Measurements from ENCODE around the gene SLC15A1. TPM values are rescaled to one million over a fixed set of nuclear protein-coding genes. Genes with fewer than 3 reads are reported as not detected.

The SLC15A1 gene
- total RNA-seq, 2 experiments from 2014 or later, result not detected

DNA sequence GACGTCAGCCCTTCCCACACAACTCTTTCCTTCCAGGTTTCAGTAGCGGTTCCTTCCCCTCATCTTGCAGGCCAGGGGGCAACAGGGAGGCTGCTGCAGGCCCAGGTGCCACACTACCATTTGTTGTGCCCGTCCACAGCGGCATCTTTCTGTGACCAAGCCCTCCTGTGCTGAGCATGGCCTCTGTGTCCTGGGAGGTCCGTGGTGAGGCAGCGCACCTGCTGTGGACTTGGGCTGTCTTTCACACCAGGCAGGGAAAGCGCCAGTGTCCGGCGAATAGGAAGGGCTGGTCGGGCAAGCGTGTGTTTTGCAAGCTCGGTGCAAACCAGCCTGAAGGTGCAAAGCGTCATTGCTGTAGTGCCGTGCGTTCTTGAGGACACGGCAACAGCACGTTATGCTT lies 21.4 kb downstream of the SLC15A1 start:
- intact Hi-C loops (cut with DNase I, micrococcal nuclease), result no loop called here
- no peaks in the 10 kb centered on the region for H3K36me3 Mint-ChIP-seq (ENCODE audit: low read depth)
- ChIA-PET POLR2A (no interaction called here), CTCF (no interaction called here)
- no peaks in the 10 kb centered on the region for H3K4me1 Mint-ChIP-seq (ENCODE audit: low read depth)
- Histone ChIP-seq H3K27ac (ENCODE audit: low read depth in 1 of 2, low read length in 2 of 2) (no peak overlapping the region), H3K4me1 (ENCODE audit: insufficient read depth, low read length) (no peaks in the 10 kb centered on the region), H3K27me3 (ENCODE audit: control insufficient read depth in 1 of 2, insufficient read depth in 2 of 2, low read length in 2 of 2) (no peaks in the 10 kb centered on the region), H3K36me3 (ENCODE audit: insufficient read depth, low read length) (no peaks in the 10 kb centered on the region), H3K9me3 (ENCODE audit: control insufficient read depth in 1 of 2, insufficient read depth in 1 of 2, low read length in 2 of 2) (peaks cover 0 to 15% of the 10 kb centered on the region in 2 experiments), H3K4me3 (ENCODE audit: low read length) (no peak overlapping the region)
- ATAC-seq (ENCODE audit: poor library complexity) (no peak), DNase-seq (no peak)
- peaks cover 22% of the 10 kb centered on the region for H3K27me3 Mint-ChIP-seq
- peaks cover 2% of the 10 kb centered on the region for H3K9me3 Mint-ChIP-seq
- TF ChIP-seq, protein P1, sequence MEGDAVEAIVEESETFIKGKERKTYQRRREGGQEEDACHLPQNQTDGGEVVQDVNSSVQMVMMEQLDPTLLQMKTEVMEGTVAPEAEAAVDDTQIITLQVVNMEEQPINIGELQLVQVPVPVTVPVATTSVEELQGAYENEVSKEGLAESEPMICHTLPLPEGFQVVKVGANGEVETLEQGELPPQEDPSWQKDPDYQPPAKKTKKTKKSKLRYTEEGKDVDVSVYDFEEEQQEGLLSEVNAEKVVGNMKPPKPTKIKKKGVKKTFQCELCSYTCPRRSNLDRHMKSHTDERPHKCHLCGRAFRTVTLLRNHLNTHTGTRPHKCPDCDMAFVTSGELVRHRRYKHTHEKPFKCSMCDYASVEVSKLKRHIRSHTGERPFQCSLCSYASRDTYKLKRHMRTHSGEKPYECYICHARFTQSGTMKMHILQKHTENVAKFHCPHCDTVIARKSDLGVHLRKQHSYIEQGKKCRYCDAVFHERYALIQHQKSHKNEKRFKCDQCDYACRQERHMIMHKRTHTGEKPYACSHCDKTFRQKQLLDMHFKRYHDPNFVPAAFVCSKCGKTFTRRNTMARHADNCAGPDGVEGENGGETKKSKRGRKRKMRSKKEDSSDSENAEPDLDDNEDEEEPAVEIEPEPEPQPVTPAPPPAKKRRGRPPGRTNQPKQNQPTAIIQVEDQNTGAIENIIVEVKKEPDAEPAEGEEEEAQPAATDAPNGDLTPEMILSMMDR (IDR thresholded peaks at IDR 0.05), result no peak
- no peak overlapping the region for H3K4me3 Mint-ChIP-seq
- no peak overlapping the region for H3K27ac Mint-ChIP-seq

DNA sequence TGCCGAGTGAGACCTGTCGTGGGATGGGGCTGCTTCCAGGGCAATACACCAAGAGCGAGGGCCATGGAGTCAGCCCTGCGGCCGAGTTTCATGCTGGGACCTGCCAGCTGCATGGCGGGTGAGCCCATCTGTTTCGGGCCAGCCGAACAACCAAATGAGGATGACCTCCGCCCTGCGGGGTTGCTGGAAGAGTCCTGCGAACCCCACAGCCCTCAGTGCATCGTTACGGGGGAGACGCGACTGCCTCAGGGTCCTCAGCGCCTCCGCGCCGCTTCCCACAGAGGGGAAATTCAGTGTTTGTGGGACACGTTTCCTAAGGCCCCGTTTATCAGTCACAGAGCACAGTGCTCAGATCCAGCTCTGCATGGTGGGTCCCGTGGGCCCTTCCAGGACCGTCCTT lies 22.0 kb downstream of the SLC15A1 start:
- ATAC-seq (ENCODE audit: poor library complexity) (no peak), DNase-seq (no peak)
- peaks cover 0 to 15% of the 10 kb centered on the region in 2 experiments for H3K9me3 ChIP-seq (ENCODE audit: control insufficient read depth in 1 of 2, insufficient read depth in 1 of 2, low read length in 2 of 2)
- POLR2A ChIA-PET, result no interaction called here
- no peak overlapping the region for H3K27ac Mint-ChIP-seq
- peaks cover 18% of the 10 kb centered on the region for H3K27me3 Mint-ChIP-seq
- H3K9me3 Mint-ChIP-seq, result no peaks in the 10 kb centered on the region
- H3K27ac ChIP-seq (ENCODE audit: low read depth in 1 of 2, low read length in 2 of 2), result no peak overlapping the region
- H3K4me3 Mint-ChIP-seq, result no peak overlapping the region
- H3K4me1 ChIP-seq (ENCODE audit: insufficient read depth, low read length), result no peaks in the 10 kb centered on the region
- H3K36me3 ChIP-seq (ENCODE audit: insufficient read depth, low read length), result no peaks in the 10 kb centered on the region
- TF ChIP-seq, protein P1 (IDR thresholded peaks at IDR 0.05), result no peak
- no peak overlapping the region for H3K4me3 ChIP-seq (ENCODE audit: low read length)
- CTCF ChIA-PET, result no interaction called here
- no peaks in the 10 kb centered on the region for H3K36me3 Mint-ChIP-seq (ENCODE audit: low read depth)
- no peaks in the 10 kb centered on the region for H3K4me1 Mint-ChIP-seq (ENCODE audit: low read depth)
- H3K27me3 ChIP-seq (ENCODE audit: control insufficient read depth in 1 of 2, insufficient read depth in 2 of 2, low read length in 2 of 2), result no peaks in the 10 kb centered on the region
- intact Hi-C loops (cut with DNase I, micrococcal nuclease), result no loop called here

DNA sequence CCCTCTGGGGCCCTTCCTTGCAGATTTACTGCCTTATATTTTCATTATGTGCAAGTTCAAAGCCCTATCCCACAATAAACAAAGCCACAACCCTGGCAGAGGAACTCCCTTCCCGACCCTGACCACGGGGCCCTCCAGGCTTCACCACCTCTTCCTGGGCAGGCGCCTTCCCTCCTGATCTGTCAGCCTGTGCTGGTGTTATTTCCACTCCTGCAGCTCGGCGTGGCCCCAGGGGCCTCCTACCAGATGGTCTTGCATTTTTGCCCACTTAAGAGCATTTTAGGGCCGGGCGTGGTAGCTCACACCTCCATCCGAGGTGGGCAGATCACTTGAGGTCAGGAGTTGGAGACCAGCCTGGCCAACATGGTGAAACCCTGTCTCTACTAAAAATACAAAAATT lies 22.8 kb downstream of the SLC15A1 start:
- Histone ChIP-seq H3K4me1 (ENCODE audit: insufficient read depth, low read length) (no peaks in the 10 kb centered on the region), H3K36me3 (ENCODE audit: insufficient read depth, low read length) (no peaks in the 10 kb centered on the region), H3K27me3 (ENCODE audit: control insufficient read depth in 1 of 2, insufficient read depth in 2 of 2, low read length in 2 of 2) (no peaks in the 10 kb centered on the region), H3K27ac (ENCODE audit: low read depth in 1 of 2, low read length in 2 of 2) (no peak overlapping the region), H3K9me3 (ENCODE audit: control insufficient read depth in 1 of 2, insufficient read depth in 1 of 2, low read length in 2 of 2) (peaks cover 0 to 15% of the 10 kb centered on the region in 2 experiments), H3K4me3 (ENCODE audit: low read length) (no peak overlapping the region)
- H3K27me3 Mint-ChIP-seq, result peaks cover 24% of the 10 kb centered on the region
- H3K4me3 Mint-ChIP-seq, result no peak overlapping the region
- H3K9me3 Mint-ChIP-seq, result no peaks in the 10 kb centered on the region
- H3K4me1 Mint-ChIP-seq (ENCODE audit: low read depth), result no peaks in the 10 kb centered on the region
- CTCF ChIA-PET, result no interaction called here
- intact Hi-C loops (cut with DNase I, micrococcal nuclease), result no loop called here
- TF ChIP-seq, protein P1 (IDR thresholded peaks at IDR 0.05), result no peak
- no peaks in the 10 kb centered on the region for H3K36me3 Mint-ChIP-seq (ENCODE audit: low read depth)
- POLR2A ChIA-PET, result no interaction called here
- DNase-seq, result no peak
- no peak for ATAC-seq (ENCODE audit: poor library complexity)
- no peak overlapping the region for H3K27ac Mint-ChIP-seq

All from CD4-positive, alpha-beta T cell (primary cell).